HEK293T (cell line): ENCODE data around the gene MOSMO.

Experiments
- ARNT ChIP-seq: fragments of 450-650 bp; IDR thresholded peaks from 2 replicates; pipeline ENCODE4 v1.6.1; 2017; ENCODE audit warnings: mild to moderate bottlenecking
- BHLHE40 ChIP-seq: fragments of 450-650 bp; IDR thresholded peaks from 2 replicates; pipeline ENCODE4 v1.6.1; 2016; ENCODE audit warnings: mild to moderate bottlenecking, moderate library complexity, borderline replicate concordance
- ELF4 ChIP-seq: fragments of 450-650 bp; IDR thresholded peaks from 2 replicates; pipeline ENCODE4 v1.6.1; 2017; ENCODE audit warnings: antibody characterized with exemption
- FOXA1 ChIP-seq: fragments of 450-650 bp; IDR thresholded peaks from 2 replicates; pipeline ENCODE4 v1.6.1; 2016; ENCODE audit warnings: mild to moderate bottlenecking
- FOXK2 ChIP-seq: fragments of 450-650 bp; IDR thresholded peaks from 2 replicates; pipeline ENCODE4 v1.6.1; 2016; ENCODE audit warnings: mild to moderate bottlenecking
- FOXM1 ChIP-seq: fragments of 450-650 bp; IDR thresholded peaks from 2 replicates; pipeline ENCODE4 v1.6.1; 2017; ENCODE audit warnings: mild to moderate bottlenecking, borderline replicate concordance
- HDGF ChIP-seq: fragments of 450-650 bp; IDR thresholded peaks from 2 replicates; pipeline ENCODE4 v1.6.1; 2017; ENCODE audit warnings: antibody characterized with exemption, borderline replicate concordance
- L3MBTL2 ChIP-seq: fragments of 450-650 bp; conservative IDR thresholded peaks from 2 replicates; pipeline ENCODE4 v1.6.1; 2016; ENCODE audit warnings: mild to moderate bottlenecking
- NFRKB ChIP-seq: fragments of 450-650 bp; IDR thresholded peaks from 2 replicates; pipeline ENCODE4 v1.6.1; 2016; ENCODE audit warnings: mild to moderate bottlenecking, moderate library complexity
- SP1 ChIP-seq: fragments of 450-650 bp; IDR thresholded peaks from 2 replicates; pipeline ENCODE4 v1.6.1; 2017
- TARDBP ChIP-seq: fragments of 450-650 bp; IDR thresholded peaks from 2 replicates; pipeline ENCODE4 v1.6.1; 2016
- ZNF384 ChIP-seq: fragments of 450-650 bp; IDR thresholded peaks from 2 replicates; pipeline ENCODE4 v1.6.1; 2016
- TF ChIP-seq, protein P1 (sequence below): fragments of 450-650 bp; IDR thresholded peaks from 2 replicates; pipeline ENCODE4 v1.6.1; 2016

GRCh38 chr16:22089910-22090309 is 82.0 kb downstream of the MOSMO start:
- TF ChIP-seq TARDBP, result no peak
- TF ChIP-seq SP1, result no peak
- no peak for TF ChIP-seq FOXK2
- no peak for TF ChIP-seq ZNF384
- TF ChIP-seq L3MBTL2, result no peak
- TF ChIP-seq ELF4, result no peak
- no peak for TF ChIP-seq ARNT
- TF ChIP-seq NFRKB, result no peak
- no peak for TF ChIP-seq HDGF
- TF ChIP-seq, protein P1, sequence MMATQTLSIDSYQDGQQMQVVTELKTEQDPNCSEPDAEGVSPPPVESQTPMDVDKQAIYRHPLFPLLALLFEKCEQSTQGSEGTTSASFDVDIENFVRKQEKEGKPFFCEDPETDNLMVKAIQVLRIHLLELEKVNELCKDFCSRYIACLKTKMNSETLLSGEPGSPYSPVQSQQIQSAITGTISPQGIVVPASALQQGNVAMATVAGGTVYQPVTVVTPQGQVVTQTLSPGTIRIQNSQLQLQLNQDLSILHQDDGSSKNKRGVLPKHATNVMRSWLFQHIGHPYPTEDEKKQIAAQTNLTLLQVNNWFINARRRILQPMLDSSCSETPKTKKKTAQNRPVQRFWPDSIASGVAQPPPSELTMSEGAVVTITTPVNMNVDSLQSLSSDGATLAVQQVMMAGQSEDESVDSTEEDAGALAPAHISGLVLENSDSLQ, result no peak
- TF ChIP-seq BHLHE40, result no peak
- no peak for TF ChIP-seq FOXA1
- TF ChIP-seq FOXM1, result no peak
